ENCODE results near the gene FRMPD1.

DNA sequence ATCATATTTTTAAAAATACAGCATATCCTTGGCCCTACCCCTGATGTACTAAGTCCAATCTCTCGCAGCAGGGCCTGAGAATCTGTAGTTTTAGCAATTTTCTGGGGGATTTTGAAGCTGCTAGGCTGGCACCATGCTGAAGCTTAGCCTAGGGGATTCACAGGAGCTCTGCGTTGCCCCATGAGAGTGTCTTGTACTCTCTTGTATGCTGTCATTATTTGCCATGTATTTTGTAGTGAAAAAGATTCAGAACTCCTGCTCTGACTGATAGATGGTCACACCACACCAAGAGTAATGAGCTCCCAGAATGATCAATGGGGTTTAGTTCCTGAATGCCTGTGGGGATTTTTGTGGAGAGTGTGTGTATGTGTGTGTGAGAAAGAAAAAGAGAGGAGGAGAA is 82.2 kb downstream of the FRMPD1 start:
- TF ChIP-seq, protein P1, sequence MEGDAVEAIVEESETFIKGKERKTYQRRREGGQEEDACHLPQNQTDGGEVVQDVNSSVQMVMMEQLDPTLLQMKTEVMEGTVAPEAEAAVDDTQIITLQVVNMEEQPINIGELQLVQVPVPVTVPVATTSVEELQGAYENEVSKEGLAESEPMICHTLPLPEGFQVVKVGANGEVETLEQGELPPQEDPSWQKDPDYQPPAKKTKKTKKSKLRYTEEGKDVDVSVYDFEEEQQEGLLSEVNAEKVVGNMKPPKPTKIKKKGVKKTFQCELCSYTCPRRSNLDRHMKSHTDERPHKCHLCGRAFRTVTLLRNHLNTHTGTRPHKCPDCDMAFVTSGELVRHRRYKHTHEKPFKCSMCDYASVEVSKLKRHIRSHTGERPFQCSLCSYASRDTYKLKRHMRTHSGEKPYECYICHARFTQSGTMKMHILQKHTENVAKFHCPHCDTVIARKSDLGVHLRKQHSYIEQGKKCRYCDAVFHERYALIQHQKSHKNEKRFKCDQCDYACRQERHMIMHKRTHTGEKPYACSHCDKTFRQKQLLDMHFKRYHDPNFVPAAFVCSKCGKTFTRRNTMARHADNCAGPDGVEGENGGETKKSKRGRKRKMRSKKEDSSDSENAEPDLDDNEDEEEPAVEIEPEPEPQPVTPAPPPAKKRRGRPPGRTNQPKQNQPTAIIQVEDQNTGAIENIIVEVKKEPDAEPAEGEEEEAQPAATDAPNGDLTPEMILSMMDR (conservative IDR thresholded peaks at IDR 0.05; ENCODE audit: low read length): no peak
- TF ChIP-seq EZH2phosphoT487 (IDR thresholded peaks at IDR 0.05; ENCODE audit: borderline replicate concordance): no peak
